ENCODE results near the gene TIMM50.
A peak's percentile ranks its signal among the peaks of the same experiment; 100 is the strongest.

Gene TIMM50

DNA sequence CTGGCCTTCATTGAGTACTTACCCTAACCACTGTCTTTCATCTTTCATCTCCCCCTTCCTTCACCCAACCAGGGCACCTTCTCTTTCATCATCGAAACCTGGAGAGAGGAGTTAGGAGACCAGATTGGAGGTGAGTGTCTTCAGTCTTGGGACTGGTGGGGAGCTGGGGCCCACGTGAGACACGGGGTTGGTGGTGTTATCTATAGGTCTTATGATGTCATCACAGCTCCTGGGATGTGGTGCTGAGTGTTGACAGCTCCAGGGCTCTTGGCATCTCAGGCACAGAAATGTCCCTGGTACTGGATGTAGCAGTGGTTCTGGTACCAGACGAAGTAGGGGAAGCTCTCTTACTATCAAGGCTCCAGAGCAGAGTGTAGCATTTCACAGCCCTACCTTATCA, 19.9 kb downstream of the TIMM50 start:
- DNase-seq (ENCODE audit: low spot score), result no peak

DNA sequence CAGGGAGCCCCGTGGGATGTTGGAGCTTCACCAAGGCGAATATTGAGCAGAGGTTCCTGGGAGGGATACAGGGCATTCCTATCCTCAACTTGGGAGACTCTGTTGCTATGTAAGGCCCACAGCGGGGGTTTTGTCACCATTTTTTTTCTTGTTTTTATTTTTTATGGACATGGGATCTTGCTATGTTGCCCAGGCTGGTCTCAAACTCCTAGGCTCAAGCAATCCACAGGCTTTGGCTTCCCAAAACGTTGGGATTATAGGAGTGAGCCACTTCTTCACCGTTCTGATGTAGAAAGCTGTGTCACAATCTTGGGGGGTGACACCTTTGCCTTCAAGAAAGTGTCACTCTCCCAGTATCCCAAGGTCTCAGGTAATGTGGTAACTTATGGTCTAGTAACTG, 20.7 kb downstream of the TIMM50 start:
- no peak for DNase-seq (ENCODE audit: low spot score)

DNA sequence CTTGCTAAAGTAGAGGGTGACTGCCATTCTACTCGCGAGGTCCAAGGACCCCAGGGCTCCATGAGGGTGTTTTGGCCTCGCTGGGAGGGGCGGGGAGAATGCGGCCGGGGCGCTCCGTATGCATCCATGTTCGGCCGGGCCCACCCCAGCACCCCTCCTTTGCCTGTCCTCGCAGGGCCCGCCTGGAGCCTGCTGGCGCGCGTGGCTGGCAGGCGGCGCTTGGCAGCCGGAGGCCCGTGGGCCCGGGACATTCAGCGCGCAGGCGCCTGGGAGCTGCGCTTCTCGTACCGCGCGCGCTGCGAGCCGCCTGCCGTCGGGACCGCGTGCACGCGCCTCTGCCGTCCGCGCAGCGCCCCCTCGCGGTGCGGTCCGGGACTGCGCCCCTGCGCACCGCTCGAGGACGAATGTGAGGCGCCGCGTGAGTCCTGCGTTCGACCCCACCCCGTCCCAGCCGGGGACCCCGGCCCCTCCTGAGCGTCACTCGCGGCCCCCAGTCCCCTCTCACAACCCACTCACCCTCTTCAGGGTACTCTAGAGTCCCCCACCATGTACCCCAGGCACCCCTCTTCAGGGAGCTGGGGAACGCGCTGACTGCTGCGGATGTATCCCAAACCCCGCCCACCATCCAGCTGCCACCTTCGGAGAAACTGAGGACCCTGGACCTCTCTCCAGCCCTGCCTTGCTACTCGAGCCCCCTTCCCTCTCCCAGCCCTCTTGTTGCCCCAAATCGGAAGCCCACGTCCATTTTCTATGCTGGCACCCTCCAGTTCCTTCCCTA, 22.2 kb downstream of the TIMM50 start:
- DNase-seq (ENCODE audit: low spot score), result peak; percentile 56

DNA sequence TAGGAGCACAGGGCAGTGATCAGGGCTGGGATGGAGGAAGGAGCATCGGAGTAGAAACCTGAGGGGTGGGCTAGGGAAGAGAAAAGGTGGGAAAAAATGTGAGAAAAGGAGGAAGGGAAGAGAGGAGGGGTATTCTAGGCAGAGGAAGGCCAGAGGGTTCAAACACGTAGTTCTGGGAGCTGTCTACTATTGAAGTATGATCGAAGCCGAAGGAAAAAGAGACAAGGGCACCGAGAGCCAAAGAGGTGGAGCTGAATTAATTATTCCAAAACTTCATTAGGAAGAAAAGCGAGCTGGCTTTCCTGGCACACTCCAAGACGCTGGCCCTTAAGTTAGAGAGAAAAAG, 25.9 kb downstream of the TIMM50 start:
- no peak for DNase-seq (ENCODE audit: low spot score)

DNA sequence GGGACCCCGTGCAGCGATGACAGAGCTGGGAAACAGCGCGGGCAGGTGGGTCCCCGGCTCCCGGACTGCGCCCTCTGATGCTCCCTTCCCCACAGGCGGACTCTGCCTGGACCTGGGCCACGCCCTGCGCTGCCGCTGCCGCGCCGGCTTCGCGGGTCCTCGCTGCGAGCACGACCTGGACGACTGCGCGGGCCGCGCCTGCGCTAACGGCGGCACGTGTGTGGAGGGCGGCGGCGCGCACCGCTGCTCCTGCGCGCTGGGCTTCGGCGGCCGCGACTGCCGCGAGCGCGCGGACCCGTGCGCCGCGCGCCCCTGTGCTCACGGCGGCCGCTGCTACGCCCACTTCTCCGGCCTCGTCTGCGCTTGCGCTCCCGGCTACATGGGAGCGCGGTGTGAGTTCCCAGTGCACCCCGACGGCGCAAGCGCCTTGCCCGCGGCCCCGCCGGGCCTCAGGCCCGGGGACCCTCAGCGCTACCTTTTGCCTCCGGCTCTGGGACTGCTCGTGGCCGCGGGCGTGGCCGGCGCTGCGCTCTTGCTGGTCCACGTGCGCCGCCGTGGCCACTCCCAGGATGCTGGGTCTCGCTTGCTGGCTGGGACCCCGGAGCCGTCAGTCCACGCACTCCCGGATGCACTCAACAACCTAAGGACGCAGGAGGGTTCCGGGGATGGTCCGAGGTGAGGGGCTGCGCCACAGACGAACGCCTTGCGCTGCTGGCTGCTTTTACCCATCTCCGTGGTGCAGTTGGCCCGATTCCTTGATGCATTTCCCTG, 26.5 kb downstream of the TIMM50 start:
- DNase-seq (ENCODE audit: low spot score), result peak; percentile 95

- no peak for DNase-seq (ENCODE audit: low spot score)
Observed at GRCh38 chr19:39507715-39508364, 27.2 kb downstream of the TIMM50 start.

GRCh38 chr19:39508629-39509028, 28.0 kb downstream of the TIMM50 start:
- DNase-seq (ENCODE audit: low spot score), result no peak

DNA sequence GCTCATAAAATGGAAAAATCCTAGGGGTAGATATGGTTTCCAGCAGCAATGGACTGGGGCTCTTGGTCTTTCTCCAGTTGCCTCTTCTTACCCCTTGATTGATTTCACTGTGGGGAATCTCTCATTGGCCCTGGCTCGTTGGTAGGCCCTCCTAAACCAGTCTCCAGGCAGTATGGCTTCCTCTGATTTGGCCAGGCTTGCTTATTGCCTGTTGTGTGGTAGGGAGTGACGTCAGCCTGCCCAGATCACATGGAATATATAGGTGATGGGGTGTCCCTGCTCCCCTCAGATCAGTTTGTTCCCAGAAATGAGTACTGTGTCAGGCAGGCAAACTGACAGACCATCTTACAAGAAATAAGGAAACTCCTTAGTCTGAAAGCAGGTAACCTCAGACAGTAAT, 28.6 kb downstream of the TIMM50 start:
- DNase-seq (ENCODE audit: low spot score), result no peak

- no peak for DNase-seq (ENCODE audit: low spot score)
Observed at GRCh38 chr19:39512988-39513387, 32.4 kb downstream of the TIMM50 start.

GRCh38 chr19:39514840-39515550, 34.4 kb downstream of the TIMM50 start, which contains the start of gene SELENOV:
TSS of gene SELENOV (plus strand) at chr19:39515139. CDS start at chr19:39515213, 74 bp downstream.
- peak; percentile 77 for DNase-seq (ENCODE audit: low spot score)

DNA sequence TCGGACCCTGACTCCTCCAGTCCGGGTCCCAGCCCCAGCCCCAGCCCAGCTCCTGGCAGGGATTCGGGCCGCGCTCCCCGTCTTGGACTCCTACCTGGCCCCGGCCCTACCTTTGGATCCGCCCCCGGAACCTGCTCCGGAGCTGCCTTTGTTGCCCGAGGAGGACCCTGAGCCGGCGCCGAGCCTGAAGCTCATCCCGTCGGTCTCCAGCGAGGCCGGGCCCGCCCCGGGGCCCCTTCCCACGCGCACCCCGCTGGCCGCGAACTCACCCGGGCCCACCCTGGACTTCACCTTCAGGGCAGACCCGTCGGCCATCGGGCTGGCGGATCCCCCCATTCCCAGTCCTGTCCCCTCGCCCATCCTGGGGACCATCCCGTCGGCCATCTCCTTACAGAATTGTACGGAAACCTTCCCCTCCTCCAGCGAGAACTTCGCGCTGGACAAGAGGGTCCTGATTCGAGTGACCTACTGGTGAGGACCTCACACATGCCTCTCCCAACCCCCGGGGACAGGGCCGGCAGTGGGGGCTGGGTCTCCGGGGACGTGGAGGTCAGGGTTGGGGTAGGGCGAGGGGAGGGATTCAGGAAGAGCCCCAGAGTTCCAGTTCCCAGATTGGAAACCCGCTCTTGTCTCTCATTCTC, 35.0 kb downstream of the TIMM50 start:
- DNase-seq (ENCODE audit: low spot score), result no peak

- DNase-seq (ENCODE audit: low spot score), result no peak
Observed at GRCh38 chr19:39516270-39516669, 35.6 kb downstream of the TIMM50 start.

DNA sequence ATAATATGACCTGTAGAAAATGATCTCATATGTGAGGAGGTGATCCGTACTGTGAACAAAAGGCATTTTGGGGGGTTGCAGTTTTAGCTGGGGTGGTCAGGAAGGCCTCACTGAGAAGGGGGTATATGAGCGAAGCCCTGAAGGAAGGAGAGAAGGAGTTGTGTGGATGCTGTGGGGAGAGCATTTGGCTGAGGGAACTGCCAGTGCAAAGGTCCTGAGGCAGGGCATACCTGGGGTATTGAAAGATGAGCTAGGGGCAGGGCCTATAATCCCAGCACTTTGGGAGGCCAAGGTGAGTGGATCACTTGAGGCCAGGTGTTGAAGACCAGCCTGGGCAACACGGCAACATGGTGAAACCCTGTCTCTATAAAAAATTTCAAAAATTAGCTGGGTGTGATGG, 36.8 kb downstream of the TIMM50 start:
- no peak for DNase-seq (ENCODE audit: low spot score)

- DNase-seq (ENCODE audit: low spot score), result no peak
Observed at GRCh38 chr19:39518458-39518857, 37.8 kb downstream of the TIMM50 start.

GRCh38 chr19:39518975-39519374, 38.3 kb downstream of the TIMM50 start:
- DNase-seq (ENCODE audit: low spot score), result no peak

DNA sequence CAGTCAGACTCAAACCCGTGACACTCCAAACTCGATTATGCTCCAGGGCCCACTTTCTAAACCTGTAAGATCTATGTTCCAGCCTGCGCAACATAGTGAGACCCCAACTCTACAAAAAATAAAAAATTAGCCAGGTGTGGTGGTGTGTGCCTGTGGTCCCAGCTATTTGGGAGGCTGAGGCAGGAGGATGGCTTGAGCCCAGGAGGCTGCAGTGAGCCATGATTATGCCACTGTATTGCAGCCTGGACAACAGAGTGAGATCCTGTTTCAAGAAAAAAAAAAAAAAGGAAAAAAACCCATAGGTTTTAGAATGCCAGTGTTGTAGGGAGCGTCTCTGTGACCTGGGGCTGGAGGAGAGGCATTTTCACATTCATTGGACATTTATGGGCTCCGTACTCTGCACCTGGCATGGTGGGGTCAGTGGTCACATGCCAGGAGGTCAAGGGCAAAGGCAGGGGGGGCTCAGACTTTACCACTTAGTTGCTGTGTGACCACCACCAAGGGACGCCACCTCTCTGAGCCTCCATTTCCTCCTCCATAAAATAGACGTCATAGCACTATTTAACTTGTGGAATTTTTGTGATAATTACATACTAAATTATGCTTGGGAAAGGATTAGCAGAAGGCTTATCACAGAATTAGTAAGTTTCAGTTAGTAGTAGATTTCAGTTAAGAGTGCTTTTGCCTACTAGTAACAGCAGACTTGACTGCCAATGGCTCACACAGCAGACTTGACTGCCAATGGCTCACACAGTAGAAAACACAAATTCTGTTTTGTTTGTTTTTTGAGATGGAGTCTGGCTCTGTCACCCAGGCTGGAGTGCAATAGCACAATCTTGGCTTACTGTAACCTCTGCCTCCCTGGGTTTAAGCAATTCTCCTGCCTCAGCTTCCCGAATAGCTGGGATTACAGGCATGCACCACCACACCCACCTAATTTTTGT, 40.2 kb downstream of the TIMM50 start:
- no peak for DNase-seq (ENCODE audit: low spot score)

- DNase-seq (ENCODE audit: low spot score), result no peak
Observed at GRCh38 chr19:39524495-39524894, 43.9 kb downstream of the TIMM50 start.

DNA sequence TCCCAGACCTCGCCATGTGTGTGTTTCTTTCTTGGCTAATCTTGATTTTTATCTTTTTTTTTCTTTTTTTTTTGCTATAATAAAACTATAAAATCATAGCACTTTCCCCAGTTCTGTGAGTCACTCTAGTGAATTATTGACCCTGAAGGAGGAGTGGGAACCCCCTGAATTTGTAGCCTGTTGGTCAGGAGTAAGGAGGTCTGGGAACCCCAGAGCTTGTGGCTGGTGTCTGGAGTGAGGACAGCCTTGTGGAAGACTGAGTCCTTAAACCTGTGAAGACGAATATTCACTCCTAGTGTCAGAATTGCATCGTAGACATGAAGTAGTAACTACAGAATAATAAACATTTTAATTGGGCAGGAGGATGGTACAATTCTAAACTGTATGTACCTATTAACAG, 44.6 kb downstream of the TIMM50 start:
- no peak for DNase-seq (ENCODE audit: low spot score)

DNA sequence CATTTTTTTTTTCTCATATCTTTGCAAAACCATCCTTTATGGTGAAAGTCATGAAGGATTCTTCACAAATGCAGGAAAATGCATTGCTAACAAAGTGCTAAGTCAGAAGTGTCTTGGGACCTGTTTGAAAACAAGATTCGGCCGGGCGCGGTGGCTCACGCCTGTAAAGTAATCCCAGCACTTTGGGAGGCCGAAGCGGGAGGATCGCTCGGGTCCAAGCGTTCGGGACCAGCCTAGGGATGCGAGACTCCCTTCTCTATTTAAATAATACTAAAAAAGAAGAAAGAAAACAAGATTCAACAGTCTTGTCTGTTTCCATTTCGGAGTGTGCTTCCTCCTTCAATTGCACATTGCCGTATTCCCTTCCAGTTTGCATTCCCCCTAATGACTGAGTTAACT, 51.2 kb downstream of the TIMM50 start:
- no peak for DNase-seq (ENCODE audit: low spot score)

- DNase-seq (ENCODE audit: low spot score), result peak; percentile 95
Observed at GRCh38 chr19:39532233-39533002, 51.8 kb downstream of the TIMM50 start, which contains the start of gene EID2B. TSS of gene EID2B (minus strand) at chr19:39532852. CDS start at chr19:39532802, 50 bp downstream.
